ENCODE data around the gene LDB2. TPM values are rescaled to one million over a fixed set of nuclear protein-coding genes. Genes with fewer than 3 reads are reported as not detected.

The LDB2 gene
- total RNA-seq, 1 experiment from 2014 or later = not detected

- H3K4me1 Mint-ChIP-seq (ENCODE audit: low read depth, unreplicated experiment) = no peaks in the 10 kb centered on the region
- BruUV-seq (replicated peaks) = no TSS peak
- peaks cover 3% of the 10 kb centered on the region for H3K9me3 Mint-ChIP-seq (ENCODE audit: low read depth, unreplicated experiment)
- H3K4me3 Mint-ChIP-seq (ENCODE audit: low read depth, unreplicated experiment) = no peak overlapping the region
- peaks cover 14% of the 10 kb centered on the region for H3K27me3 Mint-ChIP-seq (ENCODE audit: unreplicated experiment)
- DNase-seq = no peak
- TF ChIP-seq CTCF (IDR thresholded peaks at IDR 0.05; ENCODE audit: unreplicated experiment) = no peak
- no peak overlapping the region for H3K27ac Mint-ChIP-seq (ENCODE audit: unreplicated experiment)
- intact Hi-C loops (cut with micrococcal nuclease; ENCODE audit: unreplicated experiment) = loop anchor here (1.0 to 5.0 kb wide), 2 partner anchors 680 to 803 kb away; no protein-coding TSS in a partner anchor
- CTCF ChIA-PET = no interaction called here
- H3K36me3 Mint-ChIP-seq (ENCODE audit: insufficient read depth, unreplicated experiment) = no peaks in the 10 kb centered on the region
These were observed 254.6 kb downstream of the LDB2 start for GRCh38 chr4:16643893-16644292.

- intact Hi-C loops (cut with micrococcal nuclease; ENCODE audit: unreplicated experiment) = loop anchor here (1.0 to 5.0 kb wide), 2 partner anchors 681 to 804 kb away; no protein-coding TSS in a partner anchor
- peak; percentile 6 for TF ChIP-seq CTCF (IDR thresholded peaks at IDR 0.05; ENCODE audit: unreplicated experiment)
- Mint-ChIP-seq H3K36me3 (ENCODE audit: insufficient read depth, unreplicated experiment) (no peaks in the 10 kb centered on the region), H3K4me3 (ENCODE audit: low read depth, unreplicated experiment) (no peak overlapping the region), H3K4me1 (ENCODE audit: low read depth, unreplicated experiment) (no peaks in the 10 kb centered on the region), H3K27ac (ENCODE audit: unreplicated experiment) (no peak overlapping the region), H3K9me3 (ENCODE audit: low read depth, unreplicated experiment) (peaks cover 3% of the 10 kb centered on the region), H3K27me3 (ENCODE audit: unreplicated experiment) (peaks cover 14% of the 10 kb centered on the region)
- DNase-seq = no peak
- CTCF ChIA-PET = interaction anchor here (1.0 kb wide), 1 partner anchor 804 kb away, joined by 3 read pairs; no protein-coding TSS in a partner anchor
- no TSS peak for BruUV-seq (replicated peaks)
These were observed 255.5 kb downstream of the LDB2 start for GRCh38 chr4:16642897-16643296.

DNA sequence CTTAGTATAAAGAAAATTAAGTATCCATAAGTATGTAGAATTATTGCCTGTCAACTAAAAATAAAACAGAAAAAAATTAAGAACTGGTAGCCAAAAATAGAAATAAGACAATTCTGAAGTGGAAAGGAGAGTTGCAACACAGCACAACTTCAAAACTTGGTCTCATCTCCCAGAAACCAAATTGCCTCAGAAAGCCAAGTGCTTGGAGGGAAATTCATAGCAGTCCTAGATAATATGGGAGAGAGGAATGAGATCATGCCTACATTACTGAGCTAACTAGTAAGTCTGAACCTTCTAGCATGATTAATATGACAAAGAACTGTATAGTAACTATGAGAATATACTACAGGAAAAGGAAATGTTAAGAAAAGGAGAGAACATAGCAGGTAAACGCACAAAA is 256.5 kb downstream of the LDB2 start:
- H3K27me3 Mint-ChIP-seq (ENCODE audit: unreplicated experiment) = peaks cover 14% of the 10 kb centered on the region
- H3K27ac Mint-ChIP-seq (ENCODE audit: unreplicated experiment) = no peak overlapping the region
- peaks cover 3% of the 10 kb centered on the region for H3K9me3 Mint-ChIP-seq (ENCODE audit: low read depth, unreplicated experiment)
- H3K36me3 Mint-ChIP-seq (ENCODE audit: insufficient read depth, unreplicated experiment) = no peaks in the 10 kb centered on the region
- CTCF ChIA-PET = no interaction called here
- no peaks in the 10 kb centered on the region for H3K4me1 Mint-ChIP-seq (ENCODE audit: low read depth, unreplicated experiment)
- DNase-seq = no peak
- H3K4me3 Mint-ChIP-seq (ENCODE audit: low read depth, unreplicated experiment) = no peak overlapping the region
- BruUV-seq (replicated peaks) = no TSS peak
- no peak for TF ChIP-seq CTCF (IDR thresholded peaks at IDR 0.05; ENCODE audit: unreplicated experiment)
- intact Hi-C loops (cut with micrococcal nuclease; ENCODE audit: unreplicated experiment) = loop anchor here (5.0 kb wide), 1 partner anchor 805 kb away; no protein-coding TSS in a partner anchor

- Mint-ChIP-seq H3K9me3 (ENCODE audit: low read depth, unreplicated experiment) (no peaks in the 10 kb centered on the region), H3K36me3 (ENCODE audit: insufficient read depth, unreplicated experiment) (no peaks in the 10 kb centered on the region), H3K27ac (ENCODE audit: unreplicated experiment) (no peak overlapping the region), H3K27me3 (ENCODE audit: unreplicated experiment) (peaks cover 14% of the 10 kb centered on the region), H3K4me1 (ENCODE audit: low read depth, unreplicated experiment) (no peaks in the 10 kb centered on the region), H3K4me3 (ENCODE audit: low read depth, unreplicated experiment) (no peak overlapping the region)
- no peak for DNase-seq
- intact Hi-C loops (cut with micrococcal nuclease; ENCODE audit: unreplicated experiment) = no loop called here
- CTCF ChIA-PET = no interaction called here
- BruUV-seq (replicated peaks) = no TSS peak
- no peak for TF ChIP-seq CTCF (IDR thresholded peaks at IDR 0.05; ENCODE audit: unreplicated experiment)
These were observed 261.4 kb downstream of the LDB2 start for GRCh38 chr4:16636912-16637630.

Data from Calu3 (cell line).